Kasumi-1 (cell line): ENCODE data around the gene TSPAN17.

ENCODE experiments used
- DNase-seq, 2 experiments: peaks; one replicate each; lab custom pipeline; 2025; lab: John Stamatoyannopoulos, UW

TSPAN17 gene

GRCh38 chr5:176621661-176622079 is 25.6 kb upstream of the TSPAN17 start:
- DNase-seq = no peak

DNA sequence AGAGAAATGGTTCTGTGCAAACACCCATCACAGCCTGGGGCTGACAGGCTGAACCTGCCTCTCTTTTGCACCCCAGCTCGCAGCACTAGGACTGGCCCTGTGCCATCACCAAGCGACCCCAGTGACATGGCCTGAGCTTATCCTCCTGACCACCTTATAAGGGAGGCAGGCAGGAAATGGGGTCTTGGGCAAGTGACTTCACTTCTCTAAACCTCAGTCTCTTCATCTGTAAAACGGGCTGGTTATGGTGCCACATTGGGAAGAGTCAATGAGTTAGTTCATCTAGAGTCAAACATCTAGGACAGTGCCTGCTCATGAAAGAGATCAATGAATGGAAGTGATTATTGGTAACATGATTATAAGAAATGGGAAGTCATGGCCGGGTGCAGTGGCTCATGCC is 23.1 kb upstream of the TSPAN17 start:
- DNase-seq = no peak

DNA sequence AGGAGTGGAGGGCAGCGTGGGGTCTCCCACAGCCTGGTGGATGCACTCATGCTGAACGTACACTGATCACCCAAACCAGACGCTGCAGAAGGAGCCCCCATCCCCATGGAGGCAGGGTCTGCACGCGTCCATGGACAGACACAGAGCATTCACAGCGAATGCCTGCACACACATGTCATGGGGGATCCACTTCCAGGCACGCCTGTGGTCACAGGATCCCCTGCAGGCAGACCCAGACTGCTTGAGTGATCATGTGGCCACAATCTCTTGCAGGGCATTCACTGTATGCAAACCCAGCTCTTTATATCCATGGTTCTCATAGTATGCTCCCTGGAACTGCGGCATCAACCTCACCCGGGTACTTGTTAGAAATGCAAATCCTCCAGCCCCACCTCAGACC is 22.3 kb upstream of the TSPAN17 start:
- DNase-seq = no peak

DNA sequence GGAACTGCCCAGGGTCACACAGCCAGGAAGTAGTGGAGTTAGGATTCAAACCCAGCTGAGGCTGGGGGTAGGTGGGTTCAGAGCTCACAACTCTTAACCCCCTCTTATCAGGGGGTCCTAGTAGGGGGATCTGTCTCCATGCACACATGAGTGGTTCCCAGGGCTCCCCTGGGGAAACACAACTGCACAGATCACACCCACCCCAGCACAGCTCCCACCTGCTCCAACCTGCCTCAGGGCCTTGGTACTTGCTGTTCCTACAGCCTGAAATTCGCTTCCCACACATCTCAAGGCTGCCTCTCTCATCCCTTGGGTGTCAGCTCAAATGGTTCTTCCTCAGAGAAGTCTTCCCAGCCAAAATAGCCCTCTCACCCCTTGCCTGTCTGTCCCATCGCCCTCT is 21.8 kb upstream of the TSPAN17 start:
- no peak for DNase-seq

GRCh38 chr5:176625966-176626875 is 21.1 kb upstream of the TSPAN17 start:
- no peak for DNase-seq

DNA sequence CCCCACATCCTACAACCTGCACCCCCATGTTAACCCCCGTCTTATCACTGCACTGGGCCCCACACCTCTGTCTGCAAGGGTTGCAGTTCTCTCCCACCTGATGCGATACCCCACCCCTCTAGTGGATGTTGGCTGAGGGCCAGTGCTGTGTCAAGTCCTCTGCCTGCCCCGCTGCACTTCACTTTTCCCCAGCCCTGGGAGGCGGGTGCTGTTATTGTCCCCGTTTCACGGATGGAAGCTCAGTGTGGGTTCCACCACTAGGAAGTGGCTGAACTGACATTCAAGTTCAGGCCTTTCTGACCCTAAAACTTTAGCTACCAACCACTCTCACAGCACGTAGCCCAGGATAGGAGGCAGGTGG is 20.4 kb upstream of the TSPAN17 start:
- DNase-seq = no peak

- no peak for DNase-seq
Measured at GRCh38 chr5:176627582-176627981, 19.7 kb upstream of the TSPAN17 start.

DNA sequence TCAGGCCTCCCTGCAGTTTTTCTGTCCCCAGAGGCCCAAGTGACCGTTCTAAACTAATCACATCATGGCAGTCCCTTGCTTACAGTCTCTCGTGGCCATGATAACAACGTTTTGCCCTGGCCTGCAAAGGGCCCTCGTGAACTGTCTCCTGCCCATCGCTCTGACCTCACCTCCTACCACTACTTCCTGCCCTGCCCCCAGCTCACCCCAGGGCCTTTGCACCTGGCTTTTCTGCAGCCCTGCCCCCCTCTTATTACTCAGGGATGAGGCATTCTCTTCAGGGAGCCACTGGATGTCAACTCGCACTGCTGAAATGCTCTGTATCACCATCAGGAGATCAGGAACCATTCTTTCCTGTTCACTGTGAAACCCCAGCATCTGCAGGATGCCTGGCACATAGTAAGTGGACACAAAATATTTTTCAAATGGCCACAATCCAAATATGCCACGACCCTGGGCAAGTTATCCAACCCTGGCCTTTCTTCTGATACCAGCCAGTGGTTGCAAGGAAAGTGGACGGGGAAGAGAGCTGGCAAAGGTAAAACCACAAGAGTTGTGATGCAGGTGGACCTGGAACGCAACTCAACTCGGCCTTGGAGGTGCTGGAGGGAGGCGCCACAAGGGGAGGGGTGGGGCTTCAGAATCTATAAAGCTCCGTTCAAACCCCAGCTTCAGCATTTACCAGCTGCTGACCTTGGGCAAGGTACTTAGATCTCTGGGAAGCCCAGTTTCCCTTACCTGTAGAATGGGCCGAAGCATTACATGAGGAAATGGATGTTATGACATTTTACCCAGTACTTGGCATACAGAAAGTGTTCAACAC is 18.7 kb upstream of the TSPAN17 start:
- no peak for DNase-seq

DNA sequence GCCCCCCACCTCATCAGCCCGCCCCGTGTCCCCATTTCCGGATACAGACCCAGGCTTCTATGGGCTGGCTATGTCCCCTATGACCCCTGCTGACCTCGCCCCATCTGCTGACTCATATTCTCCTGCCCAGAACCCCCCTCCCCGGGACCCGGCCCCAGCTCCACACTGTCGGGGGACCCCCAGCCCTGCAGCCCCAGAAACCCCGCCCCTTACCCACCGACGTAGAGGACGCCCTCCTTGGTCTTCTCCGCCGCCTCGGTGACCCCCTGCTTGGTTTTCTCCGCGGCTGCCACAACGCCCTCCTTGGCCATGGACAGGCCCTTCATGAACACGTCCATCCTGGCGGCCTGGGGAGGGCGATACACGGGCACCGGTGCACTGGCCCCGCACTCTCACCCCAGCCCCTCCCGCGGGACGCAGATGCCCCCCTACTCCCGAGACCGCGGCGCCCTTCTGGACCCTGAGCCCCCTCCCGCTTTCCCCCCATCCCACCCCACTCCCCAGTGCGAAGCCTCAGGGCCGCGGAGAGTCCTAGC is 17.9 kb upstream of the TSPAN17 start:
- no peak for DNase-seq

GRCh38 chr5:176629853-176630680 is 17.2 kb upstream of the TSPAN17 start, which contains the start of the genes EIF4E1B and SNCB:
TSS of gene EIF4E1B (plus strand) at chr5:176630675. CDS start at chr5:176642788, 12,113 bp downstream.
TSS of gene SNCB (minus strand) at chr5:176630534. CDS start at chr5:176629654, 880 bp downstream.
- DNase-seq = peak; percentile 15 to 28

GRCh38 chr5:176630681-176631222 is 16.5 kb upstream of the TSPAN17 start:
- no peak for DNase-seq

DNA sequence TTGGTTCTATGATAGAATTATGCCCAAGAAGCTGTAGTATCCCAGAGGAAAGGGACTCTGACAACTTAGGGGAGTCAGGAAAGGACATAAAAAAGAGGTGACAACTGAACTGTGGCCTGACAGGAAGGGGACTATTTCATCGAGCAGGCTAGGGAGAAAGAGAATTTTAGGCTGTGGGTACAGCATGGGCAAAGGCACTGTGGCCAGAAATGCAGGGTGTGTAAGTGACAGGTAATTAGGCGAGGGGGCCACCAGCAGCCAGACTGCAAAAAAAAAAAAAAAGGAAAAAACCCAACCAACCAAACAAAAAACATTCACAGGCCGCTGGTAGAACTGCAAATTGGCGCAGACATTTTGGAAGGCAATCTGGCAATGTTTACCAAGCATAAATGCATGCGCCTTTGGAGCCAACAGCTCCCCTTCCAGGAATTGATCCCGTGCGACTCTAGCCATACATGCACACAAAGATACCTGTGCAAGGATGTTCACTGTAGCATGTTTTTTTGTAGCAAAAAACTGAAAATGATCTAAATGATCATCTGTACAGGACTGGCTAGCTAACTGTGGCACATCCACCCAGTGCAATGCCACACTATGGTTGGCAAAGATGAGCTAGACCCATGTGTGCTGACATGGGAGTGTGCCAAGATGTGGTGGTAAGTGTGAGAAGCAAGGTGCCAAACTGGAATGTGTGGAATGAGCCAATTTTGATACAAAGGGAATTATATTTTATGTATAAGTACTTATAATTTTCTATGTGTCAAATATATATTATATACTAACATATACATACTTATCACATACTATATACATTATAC is 15.7 kb upstream of the TSPAN17 start:
- DNase-seq = no peak

GRCh38 chr5:176632745-176633144 is 14.5 kb upstream of the TSPAN17 start:
- no peak for DNase-seq

- no peak for DNase-seq
Measured at GRCh38 chr5:176633598-176633997, 13.7 kb upstream of the TSPAN17 start.

DNA sequence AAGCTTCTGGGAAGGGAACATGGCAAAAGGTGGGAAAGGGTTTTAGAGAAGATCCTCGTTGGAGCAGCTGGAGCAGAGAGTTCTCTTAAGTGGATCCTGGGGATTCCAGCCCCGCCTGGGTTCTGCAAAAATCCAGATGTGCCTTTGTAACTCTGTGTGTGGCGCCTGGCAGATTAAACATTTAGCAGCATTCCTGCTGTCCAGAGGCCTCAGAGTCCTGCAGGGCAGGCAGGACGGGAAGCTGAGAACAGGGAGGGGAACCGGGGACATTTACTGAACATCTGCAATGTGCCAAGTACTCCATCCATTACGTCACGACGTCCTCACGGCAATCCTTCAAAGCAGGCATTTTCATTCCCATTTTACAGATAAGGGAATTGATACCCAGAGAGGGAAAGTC is 10.9 kb upstream of the TSPAN17 start:
- no peak for DNase-seq

GRCh38 chr5:176637556-176637955 is 9.7 kb upstream of the TSPAN17 start:
- no peak for DNase-seq

DNA sequence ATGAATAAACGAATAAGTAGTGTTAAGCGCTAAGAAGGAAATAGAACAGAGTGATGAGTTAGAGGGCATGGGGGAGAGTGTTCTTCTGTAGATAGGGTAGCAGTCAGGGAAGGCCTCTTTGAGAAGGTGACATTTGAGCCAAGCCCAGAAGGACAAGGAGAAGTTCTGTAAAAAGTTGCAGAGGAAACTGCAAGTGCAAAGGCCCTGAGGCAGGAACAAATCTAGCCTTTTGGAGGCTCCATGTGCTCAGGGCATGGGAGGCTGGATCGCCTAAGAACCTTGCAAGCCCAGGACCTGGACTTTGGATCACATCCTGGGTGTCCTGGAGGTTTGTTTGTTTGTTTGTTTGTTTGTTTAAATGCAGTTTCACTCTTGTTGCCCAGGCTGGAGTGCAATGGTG is 8.8 kb upstream of the TSPAN17 start:
- DNase-seq = no peak

DNA sequence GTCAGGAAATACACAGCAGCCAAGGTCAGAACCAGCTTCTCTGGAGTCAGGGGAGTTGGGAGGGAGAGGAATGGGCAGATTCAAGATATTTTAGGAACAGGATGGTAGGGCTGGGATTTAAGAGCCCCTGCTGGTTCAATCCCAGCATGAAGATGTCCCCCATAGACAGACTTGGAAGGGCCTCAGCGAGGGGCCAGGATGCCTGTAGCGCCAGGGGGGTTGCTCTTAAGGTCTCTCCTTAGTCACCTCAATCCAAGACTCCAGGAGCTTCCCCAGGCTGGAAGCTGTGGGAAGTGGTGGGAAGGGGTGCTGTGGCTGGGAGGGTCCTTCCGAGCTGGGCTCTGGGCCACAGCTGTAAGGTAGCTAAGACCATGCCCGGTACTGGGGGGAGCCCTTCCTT is 8.1 kb upstream of the TSPAN17 start:
- DNase-seq = no peak

- DNase-seq = no peak
Measured at GRCh38 chr5:176639981-176640380, 7.3 kb upstream of the TSPAN17 start.

- DNase-seq = no peak
Measured at GRCh38 chr5:176640616-176641015, 6.7 kb upstream of the TSPAN17 start.
